ENCODE data around the gene SLC9A8.

Gene SLC9A8

GRCh38 chr20:49877386-49877921 is 64.8 kb downstream of the SLC9A8 start:
- no peak for DNase-seq (ENCODE audit: low read depth)

- no peak for DNase-seq (ENCODE audit: low read depth)
Measured at GRCh38 chr20:49878977-49879376, 66.3 kb downstream of the SLC9A8 start.

GRCh38 chr20:49880177-49880576 is 67.5 kb downstream of the SLC9A8 start:
- no peak for DNase-seq (ENCODE audit: low read depth)

GRCh38 chr20:49880724-49881445 is 68.3 kb downstream of the SLC9A8 start:
- DNase-seq (ENCODE audit: low read depth): no peak

- DNase-seq (ENCODE audit: low read depth): no peak
Measured at GRCh38 chr20:49882171-49882970, 69.7 kb downstream of the SLC9A8 start.

- DNase-seq (ENCODE audit: low read depth): no peak
Measured at GRCh38 chr20:49883246-49883802, 70.7 kb downstream of the SLC9A8 start.

GRCh38 chr20:49885558-49886332 is 73.1 kb downstream of the SLC9A8 start:
- DNase-seq (ENCODE audit: low read depth): no peak

GRCh38 chr20:49886571-49887213 is 74.1 kb downstream of the SLC9A8 start:
- no peak for DNase-seq (ENCODE audit: low read depth)

- no peak for DNase-seq (ENCODE audit: low read depth)
Measured at GRCh38 chr20:49887251-49888211, 74.9 kb downstream of the SLC9A8 start.

- DNase-seq (ENCODE audit: low read depth): peak; percentile 57
Measured at GRCh38 chr20:49888212-49889000, 75.8 kb downstream of the SLC9A8 start.

- no peak for DNase-seq (ENCODE audit: low read depth)
Measured at GRCh38 chr20:49889001-49889934, 76.6 kb downstream of the SLC9A8 start.

GRCh38 chr20:49889935-49890333 is 77.3 kb downstream of the SLC9A8 start:
- DNase-seq (ENCODE audit: low read depth): no peak

- peak; percentile 21 for DNase-seq (ENCODE audit: low read depth)
Measured at GRCh38 chr20:49890471-49891361, 78.1 kb downstream of the SLC9A8 start.

GRCh38 chr20:49891476-49892110 is 79.0 kb downstream of the SLC9A8 start:
- DNase-seq (ENCODE audit: low read depth): no peak

GRCh38 chr20:49892260-49892659 is 79.6 kb downstream of the SLC9A8 start:
- DNase-seq (ENCODE audit: low read depth): no peak

- DNase-seq (ENCODE audit: low read depth): no peak
Measured at GRCh38 chr20:49892817-49893216, 80.2 kb downstream of the SLC9A8 start.

All from amniotic epithelial cell (primary cell).